ENCODE results near the gene PLTP.
"Not testable (repeated sequence)": the region's sequence is repeated elsewhere in the genome, so short reads cannot be mapped to it uniquely, and the experiment has no call there.

PLTP gene

GRCh38 chr20:45944151-45944964 lies 32.4 kb upstream of the PLTP start:
- DNase-seq, result no peak

GRCh38 chr20:45943613-45944012 lies 31.7 kb upstream of the PLTP start:
- no peak for DNase-seq

DNA sequence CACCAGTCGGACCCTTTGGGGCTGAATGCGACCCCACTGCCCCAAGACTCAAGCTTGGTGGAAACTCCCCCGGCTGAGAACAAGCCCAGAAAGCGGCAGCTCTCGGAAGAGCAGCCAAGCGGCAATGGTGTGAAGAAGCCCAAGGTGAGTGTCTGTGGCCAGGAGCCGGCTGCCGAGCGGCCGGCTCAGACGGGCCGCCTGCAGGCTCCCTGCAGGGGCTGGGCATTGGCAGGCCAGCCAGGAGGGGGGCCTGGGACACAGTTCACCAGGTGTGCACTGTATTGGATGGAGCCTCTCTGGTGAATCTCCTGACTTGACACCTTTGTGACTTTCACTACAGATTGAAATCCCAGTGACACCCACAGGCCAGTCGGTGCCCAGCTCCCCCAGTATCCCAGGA lies 28.5 kb upstream of the PLTP start:
- DNase-seq, result no peak

- DNase-seq, result no peak
Measured at GRCh38 chr20:45940053-45940452, 28.1 kb upstream of the PLTP start.

DNA sequence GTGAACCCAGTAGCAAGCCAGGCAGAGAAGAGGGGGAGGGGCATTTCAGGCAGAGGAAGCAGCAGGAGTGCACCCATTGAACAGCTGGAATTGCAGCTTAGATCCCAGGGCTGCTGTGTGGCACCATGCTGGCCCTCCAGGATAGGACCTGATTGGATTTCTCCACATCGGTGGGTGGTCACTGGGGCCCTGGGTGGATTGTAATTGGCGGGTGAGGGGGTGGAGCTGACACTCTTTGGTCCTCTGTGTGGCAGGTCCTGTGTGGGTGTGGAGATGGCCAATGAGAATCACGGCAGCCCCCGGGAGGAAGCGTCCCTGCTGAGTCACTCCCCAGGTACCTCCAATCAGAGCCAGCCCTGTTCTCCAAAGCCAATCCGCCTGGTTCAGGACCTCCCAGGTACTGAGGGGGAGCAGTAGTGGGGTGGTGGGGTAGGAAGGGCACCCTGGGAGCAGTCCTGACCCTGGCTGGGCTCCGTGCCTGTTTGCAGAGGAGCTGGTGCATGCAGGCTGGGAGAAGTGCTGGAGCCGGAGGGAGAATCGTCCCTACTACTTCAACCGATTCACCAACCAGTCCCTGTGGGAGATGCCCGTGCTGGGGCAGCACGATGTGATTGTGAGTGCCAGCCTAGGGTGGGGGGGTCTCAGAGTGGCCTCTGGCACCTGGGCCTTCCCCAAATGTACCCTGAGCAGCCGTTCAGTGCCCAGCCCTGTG lies 26.9 kb upstream of the PLTP start:
- DNase-seq, result no peak

DNA sequence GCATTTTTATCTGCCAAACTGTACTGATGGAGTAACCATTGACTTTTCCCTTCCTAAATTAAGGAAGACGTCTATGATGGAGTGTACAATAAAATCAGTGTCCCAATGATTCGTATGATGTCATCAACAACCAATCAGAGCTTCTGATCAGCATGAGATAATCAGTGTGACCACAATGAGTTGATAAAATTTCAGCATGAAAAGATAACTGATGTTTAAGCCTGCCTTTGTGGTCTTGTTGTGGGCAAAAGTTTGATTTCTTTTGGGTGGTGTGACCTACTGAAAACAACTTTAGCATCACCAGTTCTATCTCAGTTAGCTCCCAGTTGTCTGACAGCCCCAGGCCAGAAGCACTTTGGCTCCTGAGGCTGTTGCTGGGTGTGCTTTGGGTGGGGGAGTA lies 25.8 kb upstream of the PLTP start:
- no peak for DNase-seq

- no peak for DNase-seq
Measured at GRCh38 chr20:45935416-45936046, 23.6 kb upstream of the PLTP start.

DNA sequence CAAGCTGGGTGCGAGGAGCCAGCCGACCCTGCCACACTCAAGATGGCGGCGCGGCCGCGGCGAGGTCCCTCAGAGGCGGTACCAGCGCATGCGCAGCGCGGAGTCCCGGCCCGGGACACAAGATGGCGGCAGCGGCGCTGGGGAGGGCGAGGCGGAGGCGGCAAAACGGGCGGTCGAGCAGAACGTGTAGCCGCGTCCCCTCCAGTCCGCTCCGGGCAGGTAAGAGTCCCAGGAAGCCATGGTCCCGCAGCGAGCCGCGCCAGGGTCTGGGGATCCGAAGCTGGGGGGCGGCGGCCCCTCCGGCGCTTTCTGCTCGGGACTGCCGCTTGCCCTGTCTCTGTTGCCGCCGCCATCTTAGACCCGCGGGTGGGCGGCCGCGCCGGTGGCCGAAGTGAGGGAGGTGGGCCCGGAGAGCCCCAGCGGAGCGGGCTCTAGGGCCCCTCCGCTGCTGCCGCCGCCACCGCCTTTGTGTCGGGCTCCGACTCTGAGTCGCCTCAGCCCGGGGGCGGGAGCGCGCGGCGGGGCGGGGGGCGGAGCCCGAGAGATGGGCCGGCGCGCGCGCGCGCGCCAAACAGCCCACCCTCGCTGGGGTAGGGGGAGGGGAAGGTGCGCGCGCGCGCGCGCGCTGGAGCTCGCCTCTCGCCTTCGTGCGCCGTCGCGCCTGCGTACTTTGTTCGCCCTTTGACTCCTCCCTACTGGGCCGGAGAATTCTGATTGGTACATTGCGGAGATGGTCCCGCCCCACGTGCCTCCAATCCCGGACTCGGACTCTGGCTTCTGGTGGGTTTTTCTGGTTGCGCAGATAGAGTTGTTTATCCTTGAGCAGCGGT lies 22.8 kb upstream of the PLTP start, which contains the start of gene PCIF1:
PCIF1 (plus strand) TSS at position 98 of the 830 bp plus-strand sequence. CDS start 4,317 bp downstream, outside the sequence.
- peak; percentile 98 for DNase-seq

DNA sequence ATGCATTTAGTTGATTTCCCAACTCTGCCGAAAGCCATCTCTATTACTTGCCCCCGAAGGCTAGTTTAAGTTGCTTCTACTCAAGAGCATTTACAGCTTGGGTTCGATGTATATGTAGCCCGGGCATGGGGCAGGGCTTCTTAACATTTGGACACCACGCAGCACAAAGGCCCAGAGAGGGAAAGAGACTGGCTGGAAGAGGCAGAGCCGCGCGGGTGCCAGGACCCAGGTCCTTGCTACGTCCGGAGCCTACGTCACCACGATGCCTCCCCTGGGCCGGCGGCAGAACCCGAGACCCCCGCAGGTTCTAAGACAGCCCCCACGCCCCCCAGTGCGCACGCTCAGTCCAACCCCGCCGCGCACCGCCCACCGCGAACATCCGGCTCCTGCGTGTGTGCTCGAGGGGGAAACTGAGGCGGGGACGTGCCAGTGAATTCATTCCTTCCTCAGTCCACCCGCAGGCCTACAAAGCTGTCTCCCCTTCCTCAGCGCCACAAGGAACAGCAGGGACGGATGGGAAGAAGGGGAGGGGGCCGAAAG lies 22.2 kb upstream of the PLTP start:
- no peak for DNase-seq

DNA sequence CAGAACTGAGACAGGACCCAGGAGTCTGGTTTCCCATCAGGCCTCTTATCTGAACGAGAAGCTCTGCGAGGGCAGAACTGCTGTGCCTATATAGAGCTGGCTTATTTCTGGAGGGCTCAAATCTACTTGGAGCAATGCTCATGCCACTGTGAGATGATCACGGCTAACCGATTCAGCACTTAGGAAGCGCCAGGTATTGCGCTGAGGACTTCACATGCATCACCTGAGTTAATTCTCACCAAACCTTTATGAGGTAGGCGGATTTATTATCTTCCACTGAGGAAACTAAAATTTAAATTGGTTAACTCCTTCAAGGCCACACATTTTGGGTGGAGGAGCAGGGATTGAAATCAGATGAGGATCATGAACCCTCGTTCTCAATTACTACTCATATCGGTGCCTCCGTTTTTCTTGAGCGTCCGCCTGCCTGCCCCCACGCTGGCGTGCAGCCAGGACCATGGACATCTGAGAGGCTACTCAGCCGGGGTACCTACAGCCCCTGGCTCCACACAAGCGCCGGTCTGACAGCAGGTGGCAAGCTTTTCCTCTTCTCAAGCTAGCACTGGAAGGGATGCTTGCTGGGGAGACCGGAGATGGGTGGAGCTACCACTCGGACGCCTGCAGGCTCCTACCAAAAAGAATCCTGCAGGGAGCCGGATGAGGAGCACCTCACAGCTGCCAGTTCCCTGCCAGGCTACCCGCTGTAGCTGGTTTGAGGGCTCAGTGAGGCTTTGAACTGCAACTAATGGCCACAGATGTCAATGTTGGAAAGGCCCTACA lies 21.5 kb upstream of the PLTP start:
- DNase-seq, result peak; percentile 50

DNA sequence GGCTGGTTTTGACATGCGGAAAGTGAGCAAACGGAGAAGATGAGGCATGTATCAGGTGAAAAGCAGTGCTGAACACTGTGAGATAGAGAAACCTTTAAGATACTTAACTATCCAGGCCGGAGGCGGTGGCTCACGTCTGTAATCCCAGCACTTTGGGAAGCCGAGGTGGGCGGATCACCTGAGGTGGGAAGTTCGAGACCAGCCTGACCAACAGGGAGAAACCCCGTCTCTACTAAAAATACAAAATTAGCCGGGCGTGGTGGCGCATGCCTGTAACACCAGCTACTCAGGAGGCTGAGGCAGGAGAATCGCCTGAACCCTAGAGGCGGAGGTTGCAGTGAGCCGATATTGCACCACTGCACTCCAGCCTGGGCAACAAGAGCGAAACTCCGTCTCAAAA lies 19.7 kb upstream of the PLTP start:
- DNase-seq, result not testable (repeated sequence)

DNA sequence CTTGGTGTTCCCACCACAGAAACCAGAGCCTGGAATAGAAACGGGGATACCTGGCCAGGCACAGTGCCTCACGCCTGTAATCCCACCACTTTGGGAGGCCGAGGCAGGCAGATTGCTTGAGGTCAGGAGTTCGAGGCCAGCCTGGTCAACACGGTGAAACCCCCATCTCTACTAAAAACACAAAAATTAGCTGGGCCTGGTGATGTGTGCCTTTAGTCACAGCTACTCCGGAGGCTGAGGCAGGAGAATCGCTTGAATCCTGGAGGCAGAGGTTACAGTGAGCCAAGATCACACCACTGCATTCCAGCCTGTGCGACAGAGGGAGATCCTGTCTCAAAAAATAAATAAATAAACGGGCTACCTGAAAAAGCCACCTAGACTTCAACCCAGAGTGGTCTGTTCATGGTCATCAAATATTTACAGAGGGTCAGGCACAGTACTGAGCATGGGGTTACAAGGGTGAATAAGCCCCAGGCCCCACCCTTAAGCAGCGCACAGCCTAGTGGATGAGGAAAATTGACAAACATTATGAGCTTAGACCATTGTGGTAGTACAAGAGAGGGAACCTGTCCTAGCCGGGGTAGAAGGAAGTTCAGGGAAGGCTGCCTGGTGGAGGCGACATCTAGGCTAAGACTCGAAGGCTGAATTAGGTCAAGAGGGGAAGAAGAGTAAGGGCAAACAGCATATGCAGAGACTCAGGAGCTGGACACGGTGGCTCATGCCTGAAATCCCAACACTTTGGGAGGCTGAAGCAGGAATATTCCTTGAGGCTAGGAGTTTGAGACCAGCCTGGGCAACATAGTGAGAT lies 15.3 kb upstream of the PLTP start:
- no peak for DNase-seq

DNA sequence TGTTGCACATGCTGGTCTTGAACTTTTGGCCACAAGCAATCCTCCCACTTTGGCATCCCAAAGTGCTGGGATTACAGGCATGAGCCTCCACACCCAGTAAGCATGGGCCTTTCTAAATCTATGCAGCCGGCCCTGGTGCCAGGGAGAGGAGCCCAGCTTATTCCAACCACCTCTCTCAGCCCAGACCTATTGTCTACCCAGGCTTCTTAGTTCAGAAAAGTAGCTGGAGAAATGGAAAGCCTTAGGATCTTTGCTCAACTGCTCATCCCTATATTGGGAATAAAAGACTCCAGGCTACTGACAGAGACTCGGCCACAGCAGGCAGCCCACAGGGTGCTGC lies 14.7 kb upstream of the PLTP start:
- no peak for DNase-seq

- no peak for DNase-seq
Measured at GRCh38 chr20:45925821-45926506, 14.0 kb upstream of the PLTP start.

DNA sequence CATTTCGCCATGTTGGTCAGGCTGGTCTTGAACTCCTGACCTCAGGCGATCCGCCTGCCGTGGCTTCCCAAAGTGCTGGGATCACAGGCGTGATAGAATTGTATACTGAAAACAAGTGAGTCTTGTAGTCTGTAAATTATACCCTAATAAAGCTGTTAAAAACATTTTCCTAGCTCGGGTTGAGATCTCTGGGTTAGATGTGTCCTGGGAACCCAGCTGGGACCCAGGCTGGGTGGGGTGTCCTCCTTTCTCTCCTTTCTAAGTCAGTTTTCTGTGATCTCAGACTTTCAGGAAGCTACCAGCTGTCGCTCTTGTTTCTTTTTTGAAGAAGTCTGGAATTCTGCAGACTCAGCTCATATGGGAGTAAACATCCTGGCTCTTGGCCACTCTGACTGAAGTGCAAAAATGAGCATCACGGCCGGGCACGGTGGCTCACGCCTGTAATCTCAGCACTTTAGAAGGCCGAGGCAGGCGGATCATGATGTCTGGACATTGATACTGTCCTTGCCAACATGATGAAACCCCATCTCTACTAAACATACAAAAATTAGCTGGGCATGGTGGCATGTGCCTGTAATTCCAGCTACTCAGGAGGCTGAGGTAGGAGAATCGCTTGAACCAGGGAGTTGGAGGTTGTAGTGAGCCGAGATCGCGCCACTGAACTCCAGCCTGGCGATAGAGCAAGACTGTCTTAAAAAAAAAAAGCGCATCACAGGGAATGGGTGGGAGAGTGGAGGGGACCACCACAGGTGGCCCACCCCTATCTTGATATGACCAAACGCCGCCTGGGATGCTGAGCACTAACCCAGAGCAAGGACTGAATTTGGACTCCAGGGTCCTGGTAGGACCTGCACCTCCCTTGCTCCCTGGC lies 12.7 kb upstream of the PLTP start:
- no peak for DNase-seq

DNA sequence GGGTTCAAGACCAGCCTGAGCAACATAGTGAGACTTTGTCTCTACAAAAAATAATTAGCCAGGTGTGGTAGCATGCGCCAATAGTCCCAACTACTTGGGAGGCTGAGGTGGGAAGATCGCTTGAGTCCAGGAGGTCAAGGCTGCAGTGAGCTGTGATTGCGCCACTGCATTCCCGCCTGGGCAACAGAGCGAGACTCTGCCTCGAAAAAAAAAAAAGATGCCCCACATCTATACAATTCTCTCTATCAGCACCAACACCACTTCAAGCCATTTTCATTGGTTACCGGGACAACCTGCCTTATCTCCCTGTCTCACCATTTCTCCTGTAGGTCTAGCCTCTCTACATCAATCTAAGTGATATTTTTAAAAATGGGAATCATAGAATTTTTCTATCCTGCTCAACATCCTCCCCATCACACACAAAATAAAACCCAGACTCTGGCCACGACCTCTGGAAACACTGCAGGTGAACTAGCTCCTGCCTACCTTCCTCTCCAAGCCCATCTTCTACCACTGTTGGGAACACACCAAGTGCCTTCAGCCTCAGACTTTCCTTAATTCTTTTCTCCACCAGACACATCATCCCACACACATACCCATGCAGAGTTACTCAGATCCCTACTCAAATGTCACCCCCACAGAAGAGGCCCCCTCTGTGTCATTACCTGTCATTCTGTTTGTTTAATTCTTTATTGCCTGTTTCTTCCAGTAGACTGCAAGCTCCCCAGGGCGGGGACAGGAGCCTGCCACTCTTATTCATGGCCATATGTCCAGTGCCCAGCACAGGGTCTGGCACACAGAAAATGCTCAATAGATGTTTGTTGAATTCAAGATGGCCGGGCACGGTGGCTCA lies 9.6 kb upstream of the PLTP start:
- DNase-seq, result no peak

- DNase-seq, result no peak
Measured at GRCh38 chr20:45920462-45921336, 8.7 kb upstream of the PLTP start.

All from stimulated activated CD4-positive, alpha-beta T cell treated with anti-CD3 and anti-CD28 coated beads, Interleukin-4, amount 100 ng/mL, for 1 hour (primary cell).